GM12872 (cell line): Measurements from ENCODE around the gene CAPN15.

Experiments
- TF ChIP-seq, protein P1 (sequence below): IDR thresholded peaks from 3 replicates; pipeline ENCODE4 v1.5.1; 2011; ENCODE audit warnings: low read depth, mild to moderate bottlenecking, low read length, moderate library complexity; ENCODE audit not compliant: insufficient read depth

CAPN15 gene

DNA sequence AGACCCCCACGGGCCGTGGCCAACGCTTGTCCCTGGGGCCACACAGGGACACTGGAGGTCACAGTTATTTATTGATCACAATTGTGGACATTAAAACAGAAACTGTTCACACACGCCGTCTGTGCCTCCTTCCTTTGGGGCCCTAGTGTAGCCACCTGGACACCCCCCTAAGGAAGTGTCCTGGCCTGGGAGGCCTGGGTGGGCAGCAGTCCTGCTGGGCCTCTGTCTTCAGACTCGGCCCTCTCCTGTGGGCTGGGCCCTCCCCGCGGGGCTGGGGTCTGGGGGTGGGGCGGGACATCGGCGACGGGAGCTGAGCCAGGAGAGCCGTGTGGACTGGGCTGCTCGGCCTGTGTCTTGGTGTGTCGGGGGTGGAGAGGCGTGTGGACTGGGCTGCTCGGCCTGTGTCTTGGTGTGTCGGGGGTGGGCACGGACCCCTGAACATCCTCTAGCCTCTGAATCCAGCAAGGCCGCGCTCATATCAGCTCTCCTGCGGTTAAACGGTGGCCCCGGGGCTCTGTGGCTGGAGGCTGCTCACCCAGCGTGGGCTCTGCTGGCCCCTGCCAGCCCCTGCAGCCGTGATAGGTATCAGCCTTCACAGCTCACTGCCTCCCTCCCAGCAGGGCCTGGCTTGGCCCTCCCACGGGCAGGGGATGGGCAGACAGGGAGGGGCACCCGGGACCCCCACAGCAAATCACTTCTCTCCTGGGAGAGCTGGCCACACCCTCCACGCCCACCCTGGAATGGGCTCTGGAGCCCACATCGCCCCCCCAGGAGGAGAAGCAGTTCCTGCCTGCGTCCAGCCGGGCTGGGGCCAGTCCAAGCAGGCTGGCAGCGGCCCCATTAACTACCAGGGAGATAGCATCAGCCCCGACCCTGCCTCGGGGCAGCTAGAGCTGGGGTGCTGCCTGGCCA, 38.2 kb downstream of the CAPN15 start:
- TF ChIP-seq, protein P1, sequence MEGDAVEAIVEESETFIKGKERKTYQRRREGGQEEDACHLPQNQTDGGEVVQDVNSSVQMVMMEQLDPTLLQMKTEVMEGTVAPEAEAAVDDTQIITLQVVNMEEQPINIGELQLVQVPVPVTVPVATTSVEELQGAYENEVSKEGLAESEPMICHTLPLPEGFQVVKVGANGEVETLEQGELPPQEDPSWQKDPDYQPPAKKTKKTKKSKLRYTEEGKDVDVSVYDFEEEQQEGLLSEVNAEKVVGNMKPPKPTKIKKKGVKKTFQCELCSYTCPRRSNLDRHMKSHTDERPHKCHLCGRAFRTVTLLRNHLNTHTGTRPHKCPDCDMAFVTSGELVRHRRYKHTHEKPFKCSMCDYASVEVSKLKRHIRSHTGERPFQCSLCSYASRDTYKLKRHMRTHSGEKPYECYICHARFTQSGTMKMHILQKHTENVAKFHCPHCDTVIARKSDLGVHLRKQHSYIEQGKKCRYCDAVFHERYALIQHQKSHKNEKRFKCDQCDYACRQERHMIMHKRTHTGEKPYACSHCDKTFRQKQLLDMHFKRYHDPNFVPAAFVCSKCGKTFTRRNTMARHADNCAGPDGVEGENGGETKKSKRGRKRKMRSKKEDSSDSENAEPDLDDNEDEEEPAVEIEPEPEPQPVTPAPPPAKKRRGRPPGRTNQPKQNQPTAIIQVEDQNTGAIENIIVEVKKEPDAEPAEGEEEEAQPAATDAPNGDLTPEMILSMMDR, result no peak

DNA sequence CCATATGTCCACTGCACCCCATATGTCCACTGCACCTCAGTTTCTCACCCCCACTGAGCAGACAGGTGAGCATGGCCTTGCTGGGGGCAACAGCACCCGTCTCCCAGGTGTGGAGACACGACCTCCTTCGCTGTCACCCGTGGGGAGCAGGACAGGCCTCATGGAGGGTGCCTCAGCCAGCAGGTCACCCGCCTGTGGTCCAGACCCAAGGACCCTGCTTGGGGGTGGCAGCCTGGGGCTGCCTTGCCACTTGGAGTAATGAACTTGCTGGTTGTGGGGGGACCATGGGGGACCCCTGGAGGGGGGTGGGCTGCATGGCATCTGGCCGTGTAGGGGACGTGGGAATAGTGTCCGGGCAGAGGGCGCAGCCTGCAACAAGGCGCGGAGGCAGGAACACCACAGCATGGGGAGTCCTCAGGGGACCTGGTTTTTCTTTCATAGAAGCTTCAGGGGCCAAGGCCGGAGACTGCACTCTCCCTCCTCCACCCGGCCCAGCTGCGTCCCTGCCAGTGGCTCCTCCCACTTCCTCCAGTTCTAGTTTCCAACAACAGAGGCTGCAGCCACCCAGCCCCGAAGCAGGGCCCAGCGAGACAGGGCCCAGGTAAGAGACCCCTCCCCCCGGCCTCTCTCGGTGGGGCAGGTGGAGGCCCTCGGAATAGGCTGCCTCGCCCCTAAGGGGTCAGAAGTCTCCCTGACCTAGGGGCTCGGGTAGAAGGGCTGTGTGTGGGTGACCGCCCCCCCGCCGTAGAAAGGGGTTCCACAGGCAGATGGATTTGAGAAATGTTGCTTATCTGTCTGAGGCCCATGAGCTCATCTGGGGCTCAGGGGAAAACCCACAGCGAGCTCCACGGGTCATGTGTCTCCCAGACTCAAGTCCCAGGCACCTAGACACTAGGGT, 39.2 kb downstream of the CAPN15 start, which contains the start of gene NHLRC4:
Gene NHLRC4 (plus strand): TSS at position 531 of the 898 bp plus-strand sequence. CDS start 1,043 bp downstream, outside the sequence.
- TF ChIP-seq, protein P1, result no peak

DNA sequence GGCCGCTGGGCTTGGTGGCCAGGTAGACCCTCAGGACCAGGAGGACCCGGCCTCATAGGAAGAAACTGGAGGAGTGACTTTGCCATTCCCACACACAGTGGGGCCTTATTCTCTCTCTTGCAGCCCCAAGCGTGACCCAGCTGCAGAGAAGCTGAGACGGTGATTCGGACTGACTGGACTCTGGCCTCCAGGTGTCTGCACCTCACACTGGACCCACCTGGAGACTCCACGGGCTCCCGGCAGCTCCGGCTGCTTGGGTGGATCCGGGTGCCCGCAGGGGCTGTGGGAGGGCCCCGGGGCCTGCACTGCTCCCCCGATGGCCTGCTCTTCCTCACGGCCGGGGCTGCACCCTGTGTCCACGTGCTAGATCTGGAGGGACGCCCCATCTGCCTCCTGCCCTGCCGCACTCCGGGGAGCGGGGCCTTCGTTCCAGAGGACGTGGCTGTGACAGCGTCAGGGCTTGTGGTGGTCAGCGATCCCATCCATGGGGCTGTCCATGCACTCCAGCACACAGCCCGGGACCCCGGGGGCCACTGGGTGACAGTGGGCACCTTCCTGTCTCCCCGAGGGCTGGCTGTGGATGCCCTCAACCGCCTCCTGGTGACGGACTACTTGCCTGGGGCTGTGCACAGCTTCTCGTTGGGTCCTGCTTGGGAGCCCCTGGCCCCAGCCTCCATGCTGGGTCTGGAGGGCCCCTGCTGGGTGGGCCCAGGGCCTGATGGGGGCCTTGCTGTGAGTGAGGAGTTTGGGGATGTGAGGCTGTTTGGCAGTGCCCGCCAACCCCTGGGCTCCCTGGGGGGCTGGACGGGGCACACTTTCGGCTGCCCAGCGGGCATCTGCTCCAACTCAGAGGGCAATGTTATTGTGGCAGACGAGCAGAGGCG, 40.1 kb downstream of the CAPN15 start:
- TF ChIP-seq, protein P1, result no peak

DNA sequence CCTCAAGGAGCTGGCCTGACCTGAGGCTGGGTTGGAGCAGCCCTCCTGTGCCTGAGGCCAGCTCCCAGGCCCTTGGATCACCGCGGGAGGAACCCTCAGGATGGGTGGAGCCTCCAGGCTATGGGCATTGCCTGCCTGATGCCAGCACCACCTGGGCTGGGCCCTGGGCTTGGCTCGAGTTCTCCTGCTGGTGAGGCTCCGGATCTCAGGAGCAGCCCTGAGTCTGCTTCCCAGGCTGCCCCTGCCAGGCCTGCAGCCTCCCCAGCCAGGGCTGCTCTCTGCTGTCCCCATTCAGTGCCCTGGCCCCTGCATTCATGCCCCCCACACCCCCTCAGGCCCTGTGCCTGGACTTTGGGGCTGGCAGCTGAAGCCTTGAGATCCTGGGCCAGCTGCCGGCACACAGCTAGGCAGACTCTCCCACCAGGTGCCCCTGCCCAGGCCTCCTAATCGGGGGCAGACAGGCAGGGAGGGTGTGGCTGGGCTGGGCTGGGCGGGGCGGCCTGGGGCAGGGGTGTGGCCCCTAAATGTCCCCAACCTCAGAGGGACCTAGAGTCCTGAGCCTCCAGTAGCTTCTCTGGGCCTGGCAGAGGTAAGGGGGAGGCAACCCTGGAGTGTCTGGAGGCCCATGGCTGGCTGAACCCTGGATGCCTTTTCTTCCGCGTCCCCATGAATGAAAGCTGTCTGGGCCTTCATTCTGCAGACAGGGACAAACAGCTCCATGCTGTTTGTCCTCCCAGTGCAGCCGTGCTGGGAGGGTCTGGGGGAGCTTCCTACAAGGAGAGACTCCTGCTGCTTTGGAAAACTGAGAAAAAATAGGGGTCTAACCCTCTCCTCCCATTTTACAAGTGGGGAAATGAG, 41.1 kb downstream of the CAPN15 start:
- TF ChIP-seq, protein P1, result no peak

DNA sequence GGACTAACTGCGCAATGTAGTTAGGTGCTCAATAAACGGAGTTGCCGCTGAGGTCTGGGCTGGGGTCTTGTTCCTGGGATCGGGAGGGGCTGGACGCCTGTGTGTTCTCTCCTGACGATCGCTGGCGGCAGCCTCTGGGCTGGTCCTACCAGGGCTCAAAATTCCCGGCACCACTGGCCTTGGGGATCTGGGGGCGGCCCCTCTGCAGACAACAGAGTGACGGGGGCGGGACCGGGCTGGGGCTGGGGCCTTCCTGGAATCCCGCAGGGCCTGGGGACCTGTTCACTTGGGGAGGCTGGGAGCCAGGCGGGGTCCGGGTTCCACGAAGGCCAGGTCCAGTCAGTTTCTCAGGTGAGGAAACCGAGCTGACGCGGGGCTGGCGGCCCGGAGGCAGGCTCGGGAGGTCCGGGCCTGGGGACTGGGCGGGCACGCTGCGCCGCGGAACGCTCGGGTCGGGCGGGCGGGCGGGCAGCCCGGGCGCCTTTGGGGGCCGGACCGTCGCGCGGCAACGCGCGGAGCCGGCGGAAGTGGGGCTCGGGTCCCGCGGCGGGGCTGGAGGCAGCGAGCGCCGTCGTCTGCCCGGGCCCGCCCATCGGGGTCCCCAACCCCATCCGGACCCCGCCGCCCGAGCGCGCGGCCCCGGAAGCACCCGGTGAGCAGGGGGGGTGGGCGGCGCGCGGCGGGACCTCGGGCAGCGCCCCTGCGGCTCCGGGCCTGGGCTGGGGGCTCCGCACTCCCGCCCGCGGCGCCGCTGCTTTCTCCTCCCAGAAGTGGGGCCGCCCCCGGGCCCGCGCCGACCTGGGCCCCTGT, 42.1 kb downstream of the CAPN15 start, which contains the start of gene PIGQ:
Gene PIGQ (plus strand): TSS at position 524 of the 810 bp plus-strand sequence. CDS start 4,107 bp downstream, outside the sequence.
- TF ChIP-seq, protein P1, result no peak
